ENCODE measurements around the gene RRM1.
A peak's percentile ranks its signal among the peaks of the same experiment; 100 is the strongest.
"Not testable (repeated sequence)": the region's sequence is repeated elsewhere in the genome, so short reads cannot be mapped to it uniquely, and the experiment has no call there.

RRM1 gene

GRCh38 chr11:4125141-4125540, 30.5 kb downstream of the RRM1 start:
- H3K4me3 ChIP-seq (ENCODE audit: low read length) = no peak overlapping the region
- DNase-seq (ENCODE audit: low read depth) = peak; percentile 78
- TF ChIP-seq CTCF (IDR thresholded peaks at IDR 0.05; ENCODE audit: insufficient read depth, low read depth, low read length, missing control alignments) = no peak

- no peak for DNase-seq (ENCODE audit: low read depth)
- no peak overlapping the region for H3K4me3 ChIP-seq (ENCODE audit: low read length)
- no peak for TF ChIP-seq CTCF (IDR thresholded peaks at IDR 0.05; ENCODE audit: insufficient read depth, low read depth, low read length, missing control alignments)
These were observed 32.8 kb downstream of the RRM1 start for GRCh38 chr11:4127357-4127756.

- DNase-seq (ENCODE audit: low read depth) = peak; percentile 62
- not testable (repeated sequence) for H3K4me3 ChIP-seq (ENCODE audit: low read length)
These were observed 35.6 kb downstream of the RRM1 start for GRCh38 chr11:4130219-4130618.

- TF ChIP-seq CTCF (IDR thresholded peaks at IDR 0.05; ENCODE audit: insufficient read depth, low read depth, low read length, missing control alignments) = no peak
- DNase-seq (ENCODE audit: low read depth) = peak; percentile 55
- no peak overlapping the region for H3K4me3 ChIP-seq (ENCODE audit: low read length)
These were observed 40.2 kb downstream of the RRM1 start for GRCh38 chr11:4134806-4135205.

GRCh38 chr11:4138497-4138896, 43.9 kb downstream of the RRM1 start:
- H3K4me3 ChIP-seq (ENCODE audit: low read length) = no peak overlapping the region
- DNase-seq (ENCODE audit: low read depth) = no peak
- TF ChIP-seq CTCF (IDR thresholded peaks at IDR 0.05; ENCODE audit: insufficient read depth, low read depth, low read length, missing control alignments) = no peak

GRCh38 chr11:4140067-4140636, 45.6 kb downstream of the RRM1 start:
- DNase-seq (ENCODE audit: low read depth) = no peak
- no peak overlapping the region for H3K4me3 ChIP-seq (ENCODE audit: low read length)
- no peak for TF ChIP-seq CTCF (IDR thresholded peaks at IDR 0.05; ENCODE audit: insufficient read depth, low read depth, low read length, missing control alignments)

- TF ChIP-seq CTCF (IDR thresholded peaks at IDR 0.05; ENCODE audit: insufficient read depth, low read depth, low read length, missing control alignments) = no peak
- no peak overlapping the region for H3K4me3 ChIP-seq (ENCODE audit: low read length)
- DNase-seq (ENCODE audit: low read depth) = no peak
These were observed 51.6 kb downstream of the RRM1 start for GRCh38 chr11:4146070-4146771.
